Psoas muscle (tissue), 8 donors: ENCODE results near the gene HSF4. TPM values are rescaled to one million over a fixed set of nuclear protein-coding genes. Genes with fewer than 3 reads are reported as not detected.

ENCODE experiments used
- ATAC-seq, 4 donors: fragments of 200-7000 bp; cut with Tn5 transposase; one replicate each; pipeline ENCODE4 v1.9.1; 2020; ENCODE audit warnings: moderate library complexity in 3 of 4, mild to moderate bottlenecking in 2 of 4
- DNase-seq, 2 donors: peaks; one replicate each; pipeline ENCODE4 v3.0.0-alpha.2; 2020
- H3K27ac ChIP-seq: fragments of 200-600 bp; one replicate; pipeline ENCODE4 v1.8.0; 2022
- H3K27me3 ChIP-seq, 3 donors: fragments of 200-600 bp in 1 of 3; one replicate each; pipeline versions ENCODE4 v1.6.1 to v1.8.0; 2013 to 2022; ENCODE audit warnings: low read length in 2 of 3, mild to moderate bottlenecking in 2 of 3, moderate library complexity in 1 of 3; ENCODE audit not compliant: insufficient read depth in 3 of 3
- H3K36me3 ChIP-seq, 2 donors: fragments of 200-600 bp in 1 of 2; one replicate each; pipeline versions ENCODE4 v1.6.1 to v1.8.0; 2013 to 2022; ENCODE audit warnings: low read depth in 1 of 2, mild to moderate bottlenecking in 1 of 2, moderate library complexity in 1 of 2; ENCODE audit not compliant: insufficient read depth in 1 of 2
- H3K4me1 ChIP-seq: fragments of 200-600 bp; one replicate; pipeline ENCODE4 v1.8.0; 2022
- H3K4me3 ChIP-seq: fragments of 200-600 bp; one replicate; pipeline ENCODE4 v1.8.0; 2022; ENCODE audit warnings: mild to moderate bottlenecking
- H3K9me3 ChIP-seq: fragments of 200-600 bp; one replicate; pipeline ENCODE4 v1.8.0; 2022
- WGBS, 3 donors: extraction: QIAGEN DNeasy Blood & Tissue Kit; methylation state at CpG; one replicate each; pipeline versions ENCODE4 v1.1.6 to v1.1.7; 2013; 5-methylcytosine and 5-hydroxymethylcytosine counted together
- intact Hi-C, 2 donors: fragments of 100-400 bp; cut with DNase I; formaldehyde crosslinking; loops; one replicate each; pipeline versions ENCODE4 v1.11.0 to v1.14.2; 2022
- polyA plus RNA-seq, 3 donors: library from polyadenylated mRNA; stranded (reverse); fragments of 200-250 nt; gene quantifications; one replicate each; pipeline ENCODE4 v1.2.3, GENCODE V29; 2013
- total RNA-seq, 4 donors: library from RNA; stranded (reverse); fragmentation: NEBNext Ultra II Directional in 2 of 4; extraction: Animal tissue kit (Norgen Biotek cat#: 25700) in 2 of 4; gene quantifications; one replicate each; pipeline versions ENCODE4 v1.2.1 to v1.2.4, GENCODE V29; 2021 to 2023
- TF ChIP-seq, protein P1 (sequence below): fragments of 200-600 bp; IDR thresholded peaks from one replicate; pipeline ENCODE4 v1.8.0; 2022; ENCODE audit warnings: antibody characterized with exemption
- donor health status: healthy with polysubstance abuse.
- donor health status: DM: no; HTN: no; CAD: no; lungs with moderate emphysema.
- donor health status: Bipolar disorder and iron deficiency.
- donor health status: healthy.
- donor health status: DM: yes; HTN: yes; CAD: no.
- donor health status: DM: no; HTN: no; CAD: no.
- donor health status: DM: no; HTN: no; CAD: no.
- donor health status: DM: yes; HTN: yes; CAD: no.

Gene HSF4
- total and polyA plus RNA-seq, 7 donors = 15.1 to 97.3 (median 47.8) TPM

DNA sequence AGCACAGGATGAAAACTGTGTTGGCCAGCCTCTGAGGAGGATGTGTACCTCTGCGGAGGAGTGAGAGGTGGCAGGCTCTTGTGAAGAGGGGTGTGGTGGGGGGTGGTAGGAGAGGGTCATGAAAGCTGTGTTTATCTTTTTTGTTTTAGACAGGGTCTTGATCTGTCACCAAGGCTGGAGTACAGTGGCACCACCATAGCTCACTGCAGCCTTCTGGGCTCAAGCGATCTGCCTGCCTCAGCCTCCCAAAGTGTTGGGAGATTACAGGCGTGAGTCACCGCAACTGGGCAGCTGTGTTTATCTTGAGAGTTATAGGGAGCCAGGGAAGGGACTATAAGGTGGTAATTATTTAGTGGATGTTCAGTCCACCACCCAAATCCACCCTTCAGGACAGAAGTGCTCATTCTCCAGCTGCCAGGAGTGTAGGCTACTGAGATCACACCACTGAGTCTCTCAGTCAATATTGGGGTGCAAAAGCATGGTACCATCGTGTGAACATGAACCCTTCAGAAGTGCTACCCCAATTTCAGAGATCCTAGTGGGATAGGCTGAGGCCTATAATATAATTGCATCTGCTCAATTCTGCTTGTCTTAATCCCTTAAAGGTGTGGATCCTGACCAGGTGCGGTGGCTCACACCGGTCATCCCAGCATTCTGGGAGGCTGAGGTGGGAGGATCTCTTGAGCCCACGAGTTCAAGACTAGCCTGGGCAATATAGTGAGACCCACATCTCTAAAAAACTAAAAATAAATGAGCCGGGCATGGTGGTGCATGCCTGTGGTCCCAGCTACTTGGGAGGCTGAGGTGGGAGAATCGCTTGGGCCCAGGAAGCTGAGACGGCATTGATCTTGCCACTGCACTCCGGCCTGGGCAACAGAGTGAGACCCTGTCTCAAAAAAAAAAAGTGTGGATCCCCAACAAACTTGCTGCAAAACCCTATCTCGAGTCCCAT lies 26.2 kb downstream of the HSF4 start:
- H3K27ac ChIP-seq = peak overlapping the region; percentile 87
- no peak overlapping the region for H3K4me3 ChIP-seq
- DNase-seq (no peak), ATAC-seq (no peak)
- peaks cover 28% of the 10 kb centered on the region for H3K4me1 ChIP-seq
- no peaks in the 10 kb centered on the region for H3K27me3 ChIP-seq
- intact Hi-C loops = loop anchor here in 1 of 2 donors (5.0 kb wide), 1 partner anchor 37 kb away; the partner anchor contains the start of gene TMEM208
- WGBS, 3 donors = 74 to 80% (median 79%) methylated on average over 13 of the region's 13 CpGs
- TF ChIP-seq, protein P1, sequence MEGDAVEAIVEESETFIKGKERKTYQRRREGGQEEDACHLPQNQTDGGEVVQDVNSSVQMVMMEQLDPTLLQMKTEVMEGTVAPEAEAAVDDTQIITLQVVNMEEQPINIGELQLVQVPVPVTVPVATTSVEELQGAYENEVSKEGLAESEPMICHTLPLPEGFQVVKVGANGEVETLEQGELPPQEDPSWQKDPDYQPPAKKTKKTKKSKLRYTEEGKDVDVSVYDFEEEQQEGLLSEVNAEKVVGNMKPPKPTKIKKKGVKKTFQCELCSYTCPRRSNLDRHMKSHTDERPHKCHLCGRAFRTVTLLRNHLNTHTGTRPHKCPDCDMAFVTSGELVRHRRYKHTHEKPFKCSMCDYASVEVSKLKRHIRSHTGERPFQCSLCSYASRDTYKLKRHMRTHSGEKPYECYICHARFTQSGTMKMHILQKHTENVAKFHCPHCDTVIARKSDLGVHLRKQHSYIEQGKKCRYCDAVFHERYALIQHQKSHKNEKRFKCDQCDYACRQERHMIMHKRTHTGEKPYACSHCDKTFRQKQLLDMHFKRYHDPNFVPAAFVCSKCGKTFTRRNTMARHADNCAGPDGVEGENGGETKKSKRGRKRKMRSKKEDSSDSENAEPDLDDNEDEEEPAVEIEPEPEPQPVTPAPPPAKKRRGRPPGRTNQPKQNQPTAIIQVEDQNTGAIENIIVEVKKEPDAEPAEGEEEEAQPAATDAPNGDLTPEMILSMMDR = no peak
- peaks cover 10 to 22% of the 10 kb centered on the region in 2 donors for H3K36me3 ChIP-seq
- no peaks in the 10 kb centered on the region for H3K9me3 ChIP-seq

DNA sequence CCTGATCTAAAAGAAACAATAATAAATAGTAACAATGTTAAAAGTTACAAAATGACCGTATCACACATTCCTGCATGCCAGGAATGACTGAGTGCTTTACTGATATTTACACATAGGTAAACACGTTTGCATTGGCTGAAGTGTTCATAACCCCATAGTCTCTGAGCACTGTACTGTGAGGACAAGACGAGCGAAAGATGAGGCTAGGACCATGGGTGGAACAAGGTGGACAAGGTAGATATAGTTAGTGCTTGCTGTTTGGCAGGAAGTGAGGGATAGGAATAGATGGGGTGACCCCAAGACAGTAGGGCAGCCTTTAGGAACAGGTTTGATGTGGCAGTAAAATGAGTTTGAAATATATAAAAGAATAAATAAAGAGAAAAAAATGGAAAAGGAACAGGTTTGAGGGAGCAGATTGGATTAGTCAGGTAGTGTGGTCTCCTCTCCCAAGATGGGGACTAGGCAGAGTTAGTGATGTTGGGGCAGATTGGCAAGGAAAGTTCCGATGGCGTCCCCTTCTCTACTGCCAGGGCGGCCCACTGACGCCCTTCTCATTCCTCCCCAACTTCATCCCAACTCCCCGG lies 27.0 kb downstream of the HSF4 start:
- 22 to 25% (median 23%) methylated on average over 9 of the region's 9 CpGs for WGBS, 3 donors
- no peak for DNase-seq
- Histone ChIP-seq H3K4me3 (peak overlapping the region; percentile 100), H3K9me3 (no peaks in the 10 kb centered on the region), H3K27ac (peak overlapping the region; percentile 87), H3K4me1 (peaks cover 25% of the 10 kb centered on the region), H3K36me3 (peaks cover 11 to 30% of the 10 kb centered on the region in 2 donors), H3K27me3 (no peaks in the 10 kb centered on the region)
- intact Hi-C loops = loop anchor here in 1 of 2 donors (5.0 kb wide), 1 partner anchor 36 kb away; the partner anchor contains the start of gene TMEM208
- peak in 1 of 4 donors; percentile 1 for ATAC-seq
- TF ChIP-seq, protein P1 = no peak

DNA sequence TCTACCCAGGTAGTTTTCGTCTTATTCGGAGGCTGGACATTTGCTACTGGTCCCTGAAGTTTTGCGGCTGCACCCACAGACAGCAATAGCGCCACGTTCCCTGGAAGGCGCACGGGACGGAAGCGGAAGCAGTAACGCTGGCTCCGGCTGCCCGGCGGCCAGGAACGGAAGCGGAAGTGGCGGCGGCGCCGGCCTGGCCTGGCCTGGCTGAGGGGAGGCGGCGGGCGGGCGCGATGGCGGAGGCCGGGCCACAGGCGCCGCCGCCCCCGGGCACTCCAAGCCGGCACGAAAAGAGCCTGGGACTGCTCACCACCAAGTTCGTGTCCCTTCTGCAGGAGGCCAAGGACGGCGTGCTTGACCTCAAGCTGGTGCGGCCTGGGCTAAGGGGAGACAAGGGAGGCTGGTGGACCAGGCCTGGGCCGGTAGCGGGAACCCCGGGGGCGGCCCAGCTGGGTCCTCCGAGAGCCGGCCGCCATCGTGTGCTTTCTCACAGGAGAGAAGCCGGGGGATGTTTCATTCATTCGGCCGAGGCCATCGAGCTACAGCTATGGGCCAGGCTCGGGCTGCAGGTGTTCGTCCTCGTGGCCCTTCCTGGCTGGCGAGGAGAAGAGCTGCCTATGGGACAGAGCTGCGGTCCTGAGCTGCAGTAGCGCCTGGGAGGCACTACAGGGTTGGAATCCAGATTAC lies 27.6 kb downstream of the HSF4 start, which contains the start of gene E2F4:
TSS of gene E2F4 (plus strand) at position 161 of the 687 bp plus-strand sequence. CDS start at position 234, 73 bp downstream.
- Histone ChIP-seq H3K9me3 (no peaks in the 10 kb centered on the region), H3K4me3 (peak within 1 kb of the TSS; percentile 100), H3K27me3 (no peaks in the 10 kb centered on the region), H3K27ac (peak within 1 kb of the TSS; percentile 87), H3K36me3 (peaks cover 11 to 36% of the 10 kb centered on the region in 2 donors), H3K4me1 (peaks cover 25% of the 10 kb centered on the region)
- DNase-seq = peak; percentile 92 to 96
- peak; percentile 94 to 97 (median 96) for ATAC-seq
- WGBS, 3 donors = 0 to 1% (median 0%) methylated on average over 52 to 54 of the region's 54 CpGs
- intact Hi-C loops = loop anchor here in 1 of 2 donors (5.0 kb wide), 1 partner anchor 35 kb away; the partner anchor contains the start of gene TMEM208
- TF ChIP-seq, protein P1 = no peak

DNA sequence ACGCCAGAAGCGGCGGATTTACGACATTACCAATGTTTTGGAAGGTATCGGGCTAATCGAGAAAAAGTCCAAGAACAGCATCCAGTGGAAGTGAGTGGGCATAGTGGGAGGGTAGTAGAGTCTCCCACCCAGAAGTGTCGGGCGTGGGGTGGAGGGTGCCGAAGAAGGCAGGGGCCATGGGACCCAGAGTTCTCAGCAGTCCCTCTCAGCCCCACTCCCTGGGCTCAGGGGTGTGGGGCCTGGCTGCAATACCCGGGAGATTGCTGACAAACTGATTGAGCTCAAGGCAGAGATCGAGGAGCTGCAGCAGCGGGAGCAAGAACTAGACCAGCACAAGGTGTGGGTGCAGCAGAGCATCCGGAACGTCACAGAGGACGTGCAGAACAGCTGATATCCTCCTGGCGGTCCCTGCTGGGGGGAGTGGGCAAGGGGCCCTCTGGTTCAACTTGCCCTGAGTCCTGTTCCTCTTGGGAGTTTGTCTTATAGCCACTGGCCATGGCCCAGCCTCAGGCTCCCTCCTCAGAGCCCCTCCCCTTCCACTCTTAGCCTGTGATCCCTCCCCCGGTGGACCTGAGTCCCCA lies 28.3 kb downstream of the HSF4 start:
- Histone ChIP-seq H3K9me3 (no peaks in the 10 kb centered on the region), H3K27ac (peak overlapping the region; percentile 87), H3K27me3 (no peaks in the 10 kb centered on the region), H3K4me1 (peaks cover 25% of the 10 kb centered on the region), H3K36me3 (peaks cover 11 to 44% of the 10 kb centered on the region in 2 donors), H3K4me3 (peak overlapping the region; percentile 100)
- 21 to 23% (median 23%) methylated on average over 17 of the region's 17 CpGs for WGBS, 3 donors
- no peak for DNase-seq
- intact Hi-C loops = loop anchor here in 1 of 2 donors (5.0 kb wide), 1 partner anchor 34 kb away; the partner anchor contains the start of gene TMEM208
- no peak for ATAC-seq
- TF ChIP-seq, protein P1 = no peak
